ENCODE data around the gene ARID4B. TPM values are rescaled to one million over a fixed set of nuclear protein-coding genes. Genes with fewer than 3 reads are reported as not detected.

ARID4B gene
- polyA plus RNA-seq, 1 donor from 2014 or later: 49.3 TPM

- Histone ChIP-seq H3K9ac (ENCODE audit: low read length) (no peak overlapping the region), H3K9me2 (ENCODE audit: insufficient read depth, low read length) (no peaks in the 10 kb centered on the region), H3K79me2 (replicated peaks; ENCODE audit: insufficient read depth, low read length) (peaks cover 94% of the 10 kb centered on the region), H3K9me3 (ENCODE audit: low read length) (no peaks in the 10 kb centered on the region), H2AFZ (ENCODE audit: low read depth, low read length) (no peak overlapping the region), H3K4me3 (ENCODE audit: low read length) (no peak overlapping the region), H3F3A (ENCODE audit: insufficient read depth, low read length, poor library complexity, severe bottlenecking) (no peaks in the 10 kb centered on the region), H3K27me3 (ENCODE audit: insufficient read depth, low read depth, low read length) (no peaks in the 10 kb centered on the region), H3K36me3 (ENCODE audit: insufficient read depth, low read length) (no peaks in the 10 kb centered on the region), H3K4me2 (ENCODE audit: low read length) (no peak overlapping the region), H4K20me1 (ENCODE audit: insufficient read depth) (peaks cover 25% of the 10 kb centered on the region), H3K27ac (ENCODE audit: low read length) (no peak overlapping the region)
- no peak for TF ChIP-seq CTCF (IDR thresholded peaks at IDR 0.05; ENCODE audit: poor library complexity, severe bottlenecking)
- TF ChIP-seq SMC3 (conservative IDR thresholded peaks at IDR 0.05; ENCODE audit: poor library complexity): no peak
- no peak for TF ChIP-seq MXI1 (conservative IDR thresholded peaks at IDR 0.05; ENCODE audit: poor library complexity, severe bottlenecking)
- TF ChIP-seq EP300 (conservative IDR thresholded peaks at IDR 0.05; ENCODE audit: poor library complexity, severe bottlenecking): no peak
- TF ChIP-seq, protein P1, sequence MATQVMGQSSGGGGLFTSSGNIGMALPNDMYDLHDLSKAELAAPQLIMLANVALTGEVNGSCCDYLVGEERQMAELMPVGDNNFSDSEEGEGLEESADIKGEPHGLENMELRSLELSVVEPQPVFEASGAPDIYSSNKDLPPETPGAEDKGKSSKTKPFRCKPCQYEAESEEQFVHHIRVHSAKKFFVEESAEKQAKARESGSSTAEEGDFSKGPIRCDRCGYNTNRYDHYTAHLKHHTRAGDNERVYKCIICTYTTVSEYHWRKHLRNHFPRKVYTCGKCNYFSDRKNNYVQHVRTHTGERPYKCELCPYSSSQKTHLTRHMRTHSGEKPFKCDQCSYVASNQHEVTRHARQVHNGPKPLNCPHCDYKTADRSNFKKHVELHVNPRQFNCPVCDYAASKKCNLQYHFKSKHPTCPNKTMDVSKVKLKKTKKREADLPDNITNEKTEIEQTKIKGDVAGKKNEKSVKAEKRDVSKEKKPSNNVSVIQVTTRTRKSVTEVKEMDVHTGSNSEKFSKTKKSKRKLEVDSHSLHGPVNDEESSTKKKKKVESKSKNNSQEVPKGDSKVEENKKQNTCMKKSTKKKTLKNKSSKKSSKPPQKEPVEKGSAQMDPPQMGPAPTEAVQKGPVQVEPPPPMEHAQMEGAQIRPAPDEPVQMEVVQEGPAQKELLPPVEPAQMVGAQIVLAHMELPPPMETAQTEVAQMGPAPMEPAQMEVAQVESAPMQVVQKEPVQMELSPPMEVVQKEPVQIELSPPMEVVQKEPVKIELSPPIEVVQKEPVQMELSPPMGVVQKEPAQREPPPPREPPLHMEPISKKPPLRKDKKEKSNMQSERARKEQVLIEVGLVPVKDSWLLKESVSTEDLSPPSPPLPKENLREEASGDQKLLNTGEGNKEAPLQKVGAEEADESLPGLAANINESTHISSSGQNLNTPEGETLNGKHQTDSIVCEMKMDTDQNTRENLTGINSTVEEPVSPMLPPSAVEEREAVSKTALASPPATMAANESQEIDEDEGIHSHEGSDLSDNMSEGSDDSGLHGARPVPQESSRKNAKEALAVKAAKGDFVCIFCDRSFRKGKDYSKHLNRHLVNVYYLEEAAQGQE (IDR thresholded peaks at IDR 0.05; ENCODE audit: borderline replicate concordance): no peak
- no peak for TF ChIP-seq POLR2AphosphoS5 (IDR thresholded peaks at IDR 0.05)
- TF ChIP-seq EZH2 (IDR thresholded peaks at IDR 0.05; ENCODE audit: borderline replicate concordance, insufficient read depth, low read length, poor library complexity, severe bottlenecking): no peak
- TF ChIP-seq TAF1 (IDR thresholded peaks at IDR 0.05; ENCODE audit: low read depth): no peak
- TF ChIP-seq RAD21 (conservative IDR thresholded peaks at IDR 0.05): no peak
These were observed 12.2 kb downstream of the ARID4B start for GRCh38 chr1:235315735-235316134.

- Histone ChIP-seq H3K9me3 (ENCODE audit: low read length) (no peaks in the 10 kb centered on the region), H3F3A (ENCODE audit: insufficient read depth, low read length, poor library complexity, severe bottlenecking) (no peaks in the 10 kb centered on the region), H3K79me2 (replicated peaks; ENCODE audit: insufficient read depth, low read length) (peaks cover 93% of the 10 kb centered on the region), H3K9me2 (ENCODE audit: insufficient read depth, low read length) (no peaks in the 10 kb centered on the region), H2AFZ (ENCODE audit: low read depth, low read length) (no peak overlapping the region), H3K27ac (ENCODE audit: low read length) (no peak overlapping the region), H3K27me3 (ENCODE audit: insufficient read depth, low read depth, low read length) (no peaks in the 10 kb centered on the region), H3K9ac (ENCODE audit: low read length) (no peak overlapping the region), H4K20me1 (ENCODE audit: insufficient read depth) (peaks cover 25% of the 10 kb centered on the region), H3K4me2 (ENCODE audit: low read length) (no peak overlapping the region), H3K4me3 (ENCODE audit: low read length) (no peak overlapping the region), H3K36me3 (ENCODE audit: insufficient read depth, low read length) (no peaks in the 10 kb centered on the region)
- TF ChIP-seq TAF1 (IDR thresholded peaks at IDR 0.05; ENCODE audit: low read depth) (no peak), POLR2AphosphoS5 (IDR thresholded peaks at IDR 0.05) (no peak), EZH2 (IDR thresholded peaks at IDR 0.05; ENCODE audit: borderline replicate concordance, insufficient read depth, low read length, poor library complexity, severe bottlenecking) (no peak), SMC3 (conservative IDR thresholded peaks at IDR 0.05; ENCODE audit: poor library complexity) (no peak), MXI1 (conservative IDR thresholded peaks at IDR 0.05; ENCODE audit: poor library complexity, severe bottlenecking) (no peak), EP300 (conservative IDR thresholded peaks at IDR 0.05; ENCODE audit: poor library complexity, severe bottlenecking) (no peak)
- TF ChIP-seq, protein P1 (IDR thresholded peaks at IDR 0.05; ENCODE audit: borderline replicate concordance): no peak
These were observed 12.8 kb downstream of the ARID4B start for GRCh38 chr1:235315173-235315572.

All from neural cell (in vitro differentiated cells).